Stimulated activated CD4-positive, alpha-beta T cell treated with anti-CD3 and anti-CD28 coated beads, Interleukin-15, amount 100 ng/mL, for 1 hour (primary cell): Measurements from ENCODE around the gene CCDC97.
A peak's percentile ranks its signal among the peaks of the same experiment; 100 is the strongest.

Source experiments
- DNase-seq, 2 donors: peaks; one replicate each; pipeline ENCODE4 v3.0.0-alpha.2; 2020; ENCODE audit warnings: low read depth in 1 of 2, low spot score in 1 of 2

The CCDC97 gene

DNA sequence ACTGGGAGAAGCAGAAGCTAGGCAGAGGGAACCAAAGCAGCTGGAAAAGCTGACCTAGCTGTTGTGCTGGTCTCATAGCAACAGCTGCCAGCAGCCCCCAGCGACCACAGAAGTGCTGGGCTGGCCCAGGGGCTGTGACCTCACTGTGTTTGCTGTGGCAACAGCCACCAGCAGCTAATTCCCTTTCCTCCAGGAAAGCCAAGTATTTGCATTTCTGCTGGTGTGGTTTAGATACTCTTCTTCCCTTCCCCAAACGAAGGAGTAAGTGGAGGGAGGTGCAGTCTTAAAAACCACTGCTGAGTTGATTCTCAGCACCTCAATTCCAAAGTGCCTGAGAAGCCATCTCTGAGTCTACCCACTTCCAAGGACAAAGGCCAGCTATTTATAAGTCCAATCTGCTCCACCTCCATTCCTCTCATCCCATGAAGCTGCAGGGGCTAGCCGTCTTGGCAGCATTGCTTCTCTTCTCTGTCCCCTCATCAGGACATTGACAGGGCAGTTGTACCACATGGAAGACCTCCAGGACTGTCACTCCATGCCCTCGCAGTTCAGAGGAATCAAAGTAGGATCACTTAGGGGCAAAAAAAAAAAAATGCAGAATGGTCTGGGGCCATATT lies 11.5 kb upstream of the CCDC97 start:
- no peak for DNase-seq

GRCh38 chr19:41299046-41299754 lies 10.8 kb upstream of the CCDC97 start:
- no peak for DNase-seq

DNA sequence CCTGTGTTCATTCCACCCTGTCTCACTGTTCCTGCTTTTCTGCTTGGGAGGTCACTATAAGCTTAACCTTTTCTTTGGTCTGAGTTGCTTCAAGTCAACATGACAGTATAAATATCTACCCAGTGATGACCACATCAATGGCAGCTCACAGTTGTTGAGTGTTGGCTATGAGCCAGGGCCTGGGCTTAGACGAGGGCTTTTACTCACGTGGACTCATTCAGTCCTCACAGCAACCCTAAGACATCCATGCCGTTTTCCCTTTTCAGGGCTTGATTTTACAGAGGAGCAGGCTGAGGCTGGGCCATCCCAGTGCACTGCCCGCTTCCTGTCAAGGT lies 10.2 kb upstream of the CCDC97 start:
- DNase-seq: no peak

DNA sequence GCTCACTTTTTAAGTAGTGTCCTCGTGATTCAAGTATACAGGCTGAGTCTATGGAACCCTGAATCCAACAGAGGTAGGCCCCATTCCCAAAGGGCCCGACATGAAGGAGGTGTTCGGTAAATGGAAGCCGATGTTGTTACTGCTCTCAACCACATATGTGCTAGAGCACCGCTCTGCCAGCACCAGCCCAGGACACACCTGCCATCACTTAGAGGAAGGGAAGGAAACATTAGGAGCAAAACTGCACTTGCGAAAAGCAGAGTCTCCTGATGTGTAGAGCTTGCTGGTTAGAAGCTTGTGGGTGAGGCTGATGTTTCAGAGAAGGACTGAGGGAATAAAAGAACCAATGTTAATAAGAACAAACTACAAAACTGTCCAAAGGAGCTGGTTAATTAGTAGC lies 9.4 kb upstream of the CCDC97 start:
- DNase-seq: no peak

- DNase-seq: peak; percentile 32 to 48
Observed at GRCh38 chr19:41302624-41303351, 7.2 kb upstream of the CCDC97 start.

- no peak for DNase-seq
Observed at GRCh38 chr19:41303954-41304353, 6.0 kb upstream of the CCDC97 start.

- DNase-seq: no peak
Observed at GRCh38 chr19:41304706-41305483, 5.1 kb upstream of the CCDC97 start.

DNA sequence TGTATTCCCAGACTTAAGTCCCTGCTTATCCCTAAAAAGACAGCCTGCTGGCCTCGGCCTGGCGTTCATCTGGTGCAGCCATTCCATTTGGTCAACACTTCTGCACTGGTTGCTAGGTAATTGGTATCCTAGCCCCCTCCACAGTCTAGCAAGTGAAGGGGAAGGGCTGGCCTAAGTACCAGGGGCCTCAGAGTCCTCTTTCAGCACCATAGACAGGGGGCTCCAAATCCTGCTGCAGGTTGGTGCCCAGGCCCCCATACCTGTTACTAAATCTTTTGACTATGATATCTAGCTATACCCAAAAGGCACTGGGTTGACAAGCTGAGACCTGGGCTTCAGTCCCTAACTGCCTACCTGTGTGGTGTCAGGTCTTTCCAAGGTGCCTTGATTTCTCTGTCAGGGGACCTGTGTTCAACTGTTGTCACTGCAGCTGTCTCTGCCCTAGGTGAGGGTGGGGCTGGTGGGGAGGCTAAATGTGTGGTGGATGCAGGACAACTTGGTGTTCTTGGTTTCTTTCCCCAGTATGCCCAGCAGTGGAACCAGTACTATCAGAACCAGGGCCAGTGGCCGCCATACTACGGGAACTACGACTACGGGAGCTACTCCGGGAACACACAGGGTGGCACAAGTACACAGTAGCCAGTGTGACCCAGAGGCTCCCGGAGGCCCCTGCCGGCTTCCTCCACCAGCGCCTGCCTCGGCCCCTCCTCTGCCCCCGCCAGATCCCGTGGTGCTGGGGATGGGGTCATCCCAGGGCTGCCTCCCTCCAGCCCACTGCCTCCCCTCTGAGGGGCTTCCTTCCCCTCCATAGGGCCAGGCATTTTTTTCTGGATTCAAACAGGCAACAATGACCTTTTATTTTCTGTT lies 3.8 kb upstream of the CCDC97 start:
- DNase-seq: no peak

DNA sequence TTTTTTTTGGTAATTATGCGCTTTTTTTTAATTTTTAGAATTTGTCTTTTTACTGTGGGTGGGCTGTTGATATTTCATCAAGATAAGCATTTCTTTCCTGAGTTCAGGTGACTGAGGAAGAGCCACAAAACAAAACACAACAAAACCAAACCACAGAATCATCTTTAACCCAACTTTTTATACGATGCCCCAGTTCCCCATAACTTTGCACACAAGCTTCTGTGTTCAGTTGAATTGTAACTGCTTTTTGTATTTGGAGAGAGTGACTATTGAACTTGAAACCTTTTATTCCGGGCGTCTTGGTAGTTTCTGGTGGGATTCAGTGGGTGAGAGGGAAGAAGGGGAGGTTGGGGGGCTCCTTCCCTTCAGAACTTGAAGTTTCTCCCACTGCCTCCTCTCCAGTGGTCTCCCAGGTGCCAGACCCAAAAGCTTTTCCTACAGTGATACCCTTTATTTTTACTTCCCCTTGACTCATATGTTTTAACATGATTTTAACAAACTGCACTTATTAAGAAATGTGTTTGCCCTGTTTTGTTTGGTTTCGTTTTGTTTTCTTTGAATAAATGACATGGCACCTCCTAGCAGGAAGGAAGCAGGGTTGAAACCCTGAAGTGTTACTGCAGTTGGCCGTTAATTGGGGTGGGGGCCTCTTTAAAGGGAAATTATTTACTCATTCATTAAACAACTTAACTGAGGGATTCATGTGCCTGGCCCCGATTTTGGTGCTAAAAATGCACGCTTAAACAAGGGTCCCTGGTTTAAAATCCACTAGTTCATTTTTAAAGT lies 2.7 kb upstream of the CCDC97 start:
- DNase-seq: no peak

DNA sequence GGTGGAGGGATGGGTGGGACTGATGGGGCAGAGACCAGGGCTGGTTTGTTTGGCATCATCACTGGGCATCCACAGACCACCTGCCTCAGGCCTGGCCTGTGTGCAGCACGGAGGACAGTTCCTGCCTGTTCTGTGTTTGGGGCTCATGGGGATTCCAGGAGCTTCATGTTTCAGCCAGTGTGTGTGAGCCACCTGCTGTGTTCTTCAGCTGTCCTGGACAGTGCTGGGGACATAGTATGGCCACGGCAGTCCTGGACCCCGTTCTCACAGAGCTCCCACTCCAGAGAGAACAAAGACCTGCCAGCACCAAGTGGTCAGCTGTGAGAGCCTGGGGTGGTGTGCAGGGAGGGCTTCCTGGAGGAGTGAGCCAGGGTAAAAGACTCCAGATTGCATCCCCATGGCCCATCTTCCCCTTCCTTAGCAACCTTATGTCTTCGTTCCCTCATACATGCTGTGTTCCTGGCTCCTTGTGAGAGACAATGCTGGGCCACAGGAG lies 2.0 kb upstream of the CCDC97 start:
- no peak for DNase-seq

- DNase-seq: peak; percentile 86 to 91
Observed at GRCh38 chr19:41308450-41309179, 1.4 kb upstream of the CCDC97 start.

DNA sequence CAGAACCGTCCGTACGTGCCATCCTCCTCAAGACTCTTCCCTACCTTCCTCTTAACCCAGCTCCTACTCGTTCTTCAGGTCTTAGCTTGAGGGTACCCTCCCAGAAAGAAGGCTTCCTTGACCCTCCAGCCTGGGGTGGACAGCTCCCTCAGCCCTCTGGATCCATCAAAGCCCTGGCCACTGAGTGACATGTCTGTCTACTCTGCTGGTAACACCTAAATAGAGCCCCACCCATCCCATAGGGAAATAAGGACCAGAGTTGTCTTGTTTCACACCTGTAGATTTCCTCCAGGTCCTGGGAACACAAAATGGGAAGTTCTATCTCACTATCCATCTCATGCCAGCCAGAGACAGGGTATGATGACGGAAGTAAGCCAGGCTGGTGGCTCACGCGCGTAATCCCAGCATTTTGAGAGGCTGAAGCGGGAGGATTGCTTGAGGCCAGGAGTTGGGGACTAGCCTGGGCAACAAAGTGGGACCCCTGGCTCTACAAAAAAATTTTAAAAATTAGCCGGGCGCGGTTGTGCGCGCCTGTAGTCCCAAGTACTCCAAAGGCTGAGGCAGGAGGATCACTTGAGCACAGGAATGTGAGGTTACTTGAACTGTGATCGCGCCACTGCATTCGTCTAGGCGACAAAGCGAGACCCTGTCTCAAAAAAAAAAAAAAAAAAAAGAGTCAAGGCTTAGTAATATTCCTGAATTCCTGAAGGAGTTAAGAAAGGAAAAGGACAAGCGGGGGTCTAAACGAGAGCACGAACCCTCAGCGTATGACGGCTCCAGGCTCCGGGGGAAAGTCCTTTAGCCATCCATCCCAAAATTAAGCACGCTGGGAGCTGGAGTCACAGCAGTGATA lies 566 bp upstream of the CCDC97 start:
- no peak for DNase-seq

GRCh38 chr19:41311072-41311471 lies 1.1 kb downstream of the CCDC97 start:
- DNase-seq: no peak

- no peak for DNase-seq
Observed at GRCh38 chr19:41311613-41312012, 1.6 kb downstream of the CCDC97 start.

DNA sequence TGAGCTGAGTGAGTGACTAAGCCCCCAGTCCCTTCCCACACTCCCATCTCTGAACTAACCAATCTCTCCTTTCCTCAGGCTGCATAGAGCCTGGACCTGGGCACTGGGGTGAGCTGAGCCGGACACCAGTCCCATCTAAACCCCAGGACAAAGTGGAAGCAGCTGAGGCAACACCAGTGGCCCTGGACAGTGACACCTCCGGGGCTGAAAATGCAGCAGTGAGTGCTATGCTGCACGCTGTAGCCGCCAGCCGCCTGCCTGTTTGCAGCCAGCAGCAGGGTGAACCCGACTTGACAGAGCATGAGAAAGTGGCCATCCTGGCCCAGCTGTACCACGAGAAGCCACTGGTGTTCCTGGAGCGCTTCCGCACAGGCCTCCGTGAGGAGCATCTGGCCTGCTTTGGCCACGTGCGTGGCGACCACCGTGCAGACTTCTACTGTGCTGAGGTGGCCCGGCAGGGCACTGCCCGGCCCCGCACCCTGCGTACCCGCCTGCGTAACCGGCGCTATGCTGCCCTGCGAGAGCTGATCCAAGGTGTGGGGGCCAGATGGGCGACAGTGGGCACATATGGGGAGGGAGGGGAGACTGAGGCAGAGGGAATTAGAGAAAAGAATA lies 6.4 kb downstream of the CCDC97 start:
- no peak for DNase-seq

- no peak for DNase-seq
Observed at GRCh38 chr19:41318696-41319499, 8.9 kb downstream of the CCDC97 start.
